ENCODE data around the gene MIS18BP1. TPM values are rescaled to one million over a fixed set of nuclear protein-coding genes. Genes with fewer than 3 reads are reported as not detected.
A peak's percentile ranks its signal among the peaks of the same experiment; 100 is the strongest.
"Not testable (repeated sequence)": the region's sequence is repeated elsewhere in the genome, so short reads cannot be mapped to it uniquely, and the experiment has no call there.

MIS18BP1 gene
- total RNA-seq, 2 donors from 2014 or later: 8.0 to 18.8 TPM

GRCh38 chr14:45227566-45227965 lies 25.4 kb downstream of the MIS18BP1 start:
- intact Hi-C loops (cut with DNase I): no loop called here
- 97% methylated on average over 4 of the region's 4 CpGs for WGBS, 2 donors
- ATAC-seq: no peak
- TF ChIP-seq POLR2A (IDR thresholded peaks at IDR 0.05) (no peak), CTCF (IDR thresholded peaks at IDR 0.05) (no peak)
- no peak overlapping the region for H3K27ac ChIP-seq
- H3K27me3 ChIP-seq: no peaks in the 10 kb centered on the region
- H3K36me3 ChIP-seq (replicated peaks in 1 of 2; ENCODE audit: insufficient read depth in 1 of 2, low read depth in 2 of 2): peaks cover 0 to 7% of the 10 kb centered on the region in 2 donors
- no peaks in the 10 kb centered on the region for H3K4me1 ChIP-seq
- no peak overlapping the region for H3K4me3 ChIP-seq
- DNase-seq: no peak
- no peaks in the 10 kb centered on the region for H3K9me3 ChIP-seq

GRCh38 chr14:45222485-45223262 lies 30.3 kb downstream of the MIS18BP1 start:
- intact Hi-C loops (cut with DNase I): no loop called here
- Histone ChIP-seq H3K27ac (no peak overlapping the region), H3K27me3 (no peaks in the 10 kb centered on the region), H3K9me3 (no peaks in the 10 kb centered on the region), H3K36me3 (replicated peaks in 1 of 2; ENCODE audit: insufficient read depth in 1 of 2, low read depth in 2 of 2) (peaks cover 0 to 4% of the 10 kb centered on the region in 2 donors), H3K4me3 (no peak overlapping the region), H3K4me1 (no peaks in the 10 kb centered on the region)
- 91 to 92% methylated on average over 3 of the region's 3 CpGs for WGBS, 2 donors
- DNase-seq: no peak
- TF ChIP-seq POLR2A (IDR thresholded peaks at IDR 0.05) (no peak), CTCF (IDR thresholded peaks at IDR 0.05) (no peak)
- no peak for ATAC-seq

GRCh38 chr14:45214341-45214740 lies 38.7 kb downstream of the MIS18BP1 start:
- peak overlapping the region in 2 of 4 donors; percentile 44 to 53 for H3K27ac ChIP-seq
- DNase-seq; ATAC-seq; H3K4me3 ChIP-seq; H3K27me3 ChIP-seq; H3K36me3 ChIP-seq (replicated peaks in 1 of 2; ENCODE audit: insufficient read depth in 1 of 2, low read depth in 2 of 2); H3K9me3 ChIP-seq; intact Hi-C loops (cut with DNase I): not testable (repeated sequence)
- 87 to 97% methylated on average over 6 of the region's 6 CpGs for WGBS, 2 donors
- peaks cover 28% of the 10 kb centered on the region for H3K4me1 ChIP-seq

- not testable (repeated sequence) for DNase-seq; H3K36me3 ChIP-seq (replicated peaks in 1 of 2; ENCODE audit: insufficient read depth in 1 of 2, low read depth in 2 of 2)
Observed at GRCh38 chr14:45213716-45214115, 39.3 kb downstream of the MIS18BP1 start.

GRCh38 chr14:45212231-45212630 lies 40.8 kb downstream of the MIS18BP1 start:
- Histone ChIP-seq H3K4me1 (peaks cover 28% of the 10 kb centered on the region), H3K27ac (peak overlapping the region in 2 of 4 donors; percentile 53 to 55), H3K36me3 (replicated peaks in 1 of 2; ENCODE audit: insufficient read depth in 1 of 2, low read depth in 2 of 2) (peaks cover 0 to 2% of the 10 kb centered on the region in 2 donors), H3K9me3 (no peaks in the 10 kb centered on the region), H3K4me3 (no peak overlapping the region), H3K27me3 (no peaks in the 10 kb centered on the region)
- TF ChIP-seq CTCF (IDR thresholded peaks at IDR 0.05) (no peak), POLR2A (IDR thresholded peaks at IDR 0.05) (no peak)
- peak; percentile 61 for ATAC-seq
- intact Hi-C loops (cut with DNase I): no loop called here
- WGBS, 2 donors: 50 to 69% methylated on average over 3 of the region's 3 CpGs
- peak; percentile 9 to 18 (median 13) for DNase-seq

More at GRCh38 chr14:45213716-45214115, 39.3 kb downstream of the MIS18BP1 start:
- H3K27me3 ChIP-seq; H3K4me3 ChIP-seq; ATAC-seq; H3K9me3 ChIP-seq; intact Hi-C loops (cut with DNase I): not testable (repeated sequence)
- Histone ChIP-seq H3K27ac (peak overlapping the region in 2 of 4 donors; percentile 44 to 53), H3K4me1 (peaks cover 28% of the 10 kb centered on the region)
- 50 to 53% methylated on average over 1 of the region's 1 CpG for WGBS, 2 donors

All from body of pancreas (tissue), 4 donors.